Fibroblast of the conjunctiva (primary cell): ENCODE data around the gene ZNF514.
"Not testable (repeated sequence)": the region's sequence is repeated elsewhere in the genome, so short reads cannot be mapped to it uniquely, and the experiment has no call there.

ENCODE experiments used
- DNase-seq: peaks from one replicate; pipeline ENCODE4 v3.0.0-alpha.2; 2010; ENCODE audit warnings: low read depth

The ZNF514 gene

GRCh38 chr2:95159690-95160449, at the start of gene ZNF514:
Gene ZNF514 (minus strand): TSS chr2:95159848. CDS start chr2:95153253, 6,595 bp downstream.
- peak; percentile 30 for DNase-seq

- DNase-seq: no peak
These were observed 48.5 kb upstream of the ZNF514 start for GRCh38 chr2:95208106-95208505.

- DNase-seq: peak; percentile 75
These were observed 47.7 kb upstream of the ZNF514 start, which contains the start of gene ZNF892 for GRCh38 chr2:95207111-95207961. Gene ZNF892 (plus strand): TSS chr2:95207521. CDS start chr2:95207816, 295 bp downstream.

- DNase-seq: no peak
These were observed 46.4 kb upstream of the ZNF514 start for GRCh38 chr2:95206096-95206495.

- no peak for DNase-seq
These were observed 44.7 kb upstream of the ZNF514 start for GRCh38 chr2:95204396-95204795.

- DNase-seq: no peak
These were observed 44.3 kb upstream of the ZNF514 start for GRCh38 chr2:95203911-95204310.

- not testable (repeated sequence) for DNase-seq
These were observed 33.3 kb upstream of the ZNF514 start for GRCh38 chr2:95192956-95193355.

- no peak for DNase-seq
These were observed 26.3 kb upstream of the ZNF514 start for GRCh38 chr2:95185973-95186372.

GRCh38 chr2:95185197-95185596, 25.5 kb upstream of the ZNF514 start:
- DNase-seq: no peak

- no peak for DNase-seq
These were observed 22.1 kb upstream of the ZNF514 start for GRCh38 chr2:95181774-95182173.

GRCh38 chr2:95179451-95179850, 19.8 kb upstream of the ZNF514 start:
- DNase-seq: no peak

- no peak for DNase-seq
These were observed 14.4 kb upstream of the ZNF514 start for GRCh38 chr2:95174031-95174542.

GRCh38 chr2:95171902-95172301, 12.3 kb upstream of the ZNF514 start:
- no peak for DNase-seq

GRCh38 chr2:95166065-95166763, 6.6 kb upstream of the ZNF514 start:
- no peak for DNase-seq

- DNase-seq: peak; percentile 96
These were observed 5.9 kb upstream of the ZNF514 start, which contains the start of gene ZNF2 for GRCh38 chr2:95165371-95166064. Gene ZNF2 (plus strand): TSS chr2:95165809. CDS start chr2:95176227, 10,418 bp downstream.

GRCh38 chr2:95165030-95165370, 5.4 kb upstream of the ZNF514 start:
- DNase-seq: no peak

GRCh38 chr2:95158891-95159619, 593 bp downstream of the ZNF514 start:
- no peak for DNase-seq

- no peak for DNase-seq
These were observed 1.2 kb downstream of the ZNF514 start for GRCh38 chr2:95158441-95158840.

- DNase-seq: no peak
These were observed 10.2 kb downstream of the ZNF514 start for GRCh38 chr2:95149397-95149984.

- DNase-seq: no peak
These were observed 15.8 kb downstream of the ZNF514 start for GRCh38 chr2:95143838-95144237.
